Erythroblast (primary cell): ENCODE measurements around the gene OSBPL5.

ENCODE experiments used
- GATA1 ChIP-seq: IDR thresholded peaks from 2 replicates; pipeline ENCODE4 v1.6.1; 2011; ENCODE audit warnings: low read depth, mild to moderate bottlenecking, control low read depth, low read length, moderate library complexity
- POLR2A ChIP-seq: IDR thresholded peaks from 2 replicates; pipeline ENCODE4 v1.6.1; 2011; ENCODE audit warnings: mild to moderate bottlenecking, low read length

DNA sequence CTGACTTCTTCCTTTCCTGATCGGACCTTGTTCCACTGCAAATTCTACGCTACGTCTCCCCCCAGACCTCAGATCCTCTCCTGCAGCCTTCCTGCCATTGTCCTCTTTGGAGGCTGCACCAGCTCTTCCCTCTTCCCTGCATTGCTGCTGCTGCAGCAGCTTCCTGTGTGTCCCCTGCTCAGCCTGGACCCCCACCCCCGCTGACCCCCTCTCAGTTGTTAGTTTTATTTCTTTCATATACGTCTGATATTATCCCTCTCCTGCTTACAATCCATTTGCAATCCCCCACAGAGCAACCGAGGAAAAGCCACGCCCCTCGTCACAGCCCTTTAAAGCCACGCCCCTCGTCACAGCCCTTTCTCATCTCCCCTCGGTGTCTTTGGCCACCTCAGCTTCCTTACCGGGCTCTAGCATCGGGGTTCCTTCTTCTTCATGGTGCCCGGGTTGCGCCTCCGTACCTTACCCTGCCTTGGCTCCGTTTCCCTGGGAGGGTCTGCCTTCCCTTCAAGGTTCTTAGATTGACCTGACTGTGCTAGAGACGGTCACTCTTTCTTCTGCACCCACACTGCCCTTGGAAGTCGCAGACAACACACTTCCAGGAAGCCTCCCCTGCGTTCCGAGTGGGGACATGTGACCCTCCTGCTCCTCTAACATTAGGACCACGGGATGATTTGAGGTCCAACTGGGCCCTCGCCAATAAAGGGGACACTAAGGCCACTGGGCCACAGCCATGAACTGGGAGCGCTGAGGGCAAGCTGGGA is 48.7 kb upstream of the OSBPL5 start:
- TF ChIP-seq POLR2A = no peak
- no peak for TF ChIP-seq GATA1
